ENCODE measurements around the gene B4GAT1. TPM values are rescaled to one million over a fixed set of nuclear protein-coding genes. Genes with fewer than 3 reads are reported as not detected.

B4GAT1 gene
- total and polyA plus RNA-seq, 2 of the 13 experiments (the other 11 are each of a cell fraction or from before 2014, with no cell fraction given) = 40.4 to 109 TPM

DNA sequence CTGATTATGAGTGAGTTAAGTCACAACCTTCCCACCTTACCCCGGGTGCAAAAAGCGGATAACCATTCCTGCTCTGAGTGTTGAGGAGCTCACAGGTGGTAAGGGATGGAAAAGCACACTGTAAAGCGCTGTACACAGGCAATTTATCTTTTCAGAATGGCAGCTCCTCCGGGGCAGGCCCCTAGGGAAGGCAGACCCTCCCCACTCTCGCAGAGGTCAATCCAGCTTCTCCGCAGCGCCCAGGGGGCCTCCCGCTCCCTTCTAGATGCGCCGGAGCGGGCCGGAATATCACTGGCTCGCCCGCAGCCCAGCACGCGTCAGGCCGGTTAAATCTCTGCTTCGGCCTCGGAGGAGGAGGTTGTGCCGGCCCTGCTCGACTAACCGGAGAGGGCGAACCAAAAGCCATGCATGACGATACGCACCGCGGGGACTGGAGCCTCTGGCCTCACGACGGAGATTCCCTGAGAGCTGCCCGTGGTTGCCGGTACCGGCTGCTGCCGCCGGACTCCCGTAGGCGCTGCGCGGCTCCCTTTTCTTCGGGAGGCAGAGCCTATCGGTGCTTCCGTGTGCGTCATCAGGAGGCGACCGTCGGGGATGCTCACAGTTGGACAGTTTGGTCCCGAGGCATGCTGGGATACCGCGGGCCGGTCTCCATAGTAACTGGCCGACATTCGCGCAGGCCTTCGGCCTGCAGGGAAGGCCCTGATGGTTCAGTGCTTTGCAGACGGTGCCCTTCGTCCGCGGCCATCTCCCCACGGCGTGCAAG is 2.7 kb downstream of the B4GAT1 start, which contains the start of gene BRMS1 (continued):
- TF ChIP-seq ZNF878 (CRISPR knock-in tag; IDR thresholded peaks at IDR 0.05) (no peak), SNAI1 (CRISPR knock-in tag; IDR thresholded peaks at IDR 0.05; ENCODE audit: borderline replicate concordance) (no peak), MEIS2 (CRISPR knock-in tag; IDR thresholded peaks at IDR 0.05) (peak; percentile 57; the same call in 1 of the 2 replicates), ZFP82 (CRISPR knock-in tag; IDR thresholded peaks at IDR 0.05; ENCODE audit: borderline replicate concordance) (no peak), SRSF9 (IDR thresholded peaks at IDR 0.05; ENCODE audit: borderline replicate concordance, insufficient read depth, low read depth, low read length, poor library complexity, severe bottlenecking) (no peak), AGO2 (optimal IDR thresholded peaks at IDR 0.05; ENCODE audit: low read depth, low read length) (peak; percentile 83), SRSF1 (optimal IDR thresholded peaks at IDR 0.05; ENCODE audit: low read depth, low read length) (peak; percentile 63), BHLHE40 (IDR thresholded peaks at IDR 0.05; ENCODE audit: low read length) (no peak), ZNF570 (CRISPR knock-in tag; IDR thresholded peaks at IDR 0.05; ENCODE audit: borderline replicate concordance) (no peak), IKZF4 (CRISPR knock-in tag; IDR thresholded peaks at IDR 0.05; ENCODE audit: borderline replicate concordance, low read depth, not compliant biosample characterization) (no peak), E2F2 (CRISPR knock-in tag; IDR thresholded peaks at IDR 0.05; ENCODE audit: borderline replicate concordance) (no peak), MED1 (CRISPR knock-in tag; IDR thresholded peaks at IDR 0.05) (peak; percentile 58; the same call in 1 of the 2 replicates), NFYB (CRISPR knock-in tag; IDR thresholded peaks at IDR 0.05) (peak; percentile 88), TOE1 (CRISPR knock-in tag; IDR thresholded peaks at IDR 0.05) (no peak), MAFG (CRISPR knock-in tag; IDR thresholded peaks at IDR 0.05) (no peak), HMGA1 (CRISPR knock-in tag; conservative IDR thresholded peaks at IDR 0.05) (no peak), ZFYVE20 (CRISPR knock-in tag; IDR thresholded peaks at IDR 0.05; ENCODE audit: borderline replicate concordance, low read depth) (no peak), RXRA (CRISPR knock-in tag; IDR thresholded peaks at IDR 0.05) (peak; percentile 61; the same call in 1 of the 2 replicates), LRRFIP1 (CRISPR knock-in tag; conservative IDR thresholded peaks at IDR 0.05) (no peak)
- TF ChIP-seq, protein P1, sequence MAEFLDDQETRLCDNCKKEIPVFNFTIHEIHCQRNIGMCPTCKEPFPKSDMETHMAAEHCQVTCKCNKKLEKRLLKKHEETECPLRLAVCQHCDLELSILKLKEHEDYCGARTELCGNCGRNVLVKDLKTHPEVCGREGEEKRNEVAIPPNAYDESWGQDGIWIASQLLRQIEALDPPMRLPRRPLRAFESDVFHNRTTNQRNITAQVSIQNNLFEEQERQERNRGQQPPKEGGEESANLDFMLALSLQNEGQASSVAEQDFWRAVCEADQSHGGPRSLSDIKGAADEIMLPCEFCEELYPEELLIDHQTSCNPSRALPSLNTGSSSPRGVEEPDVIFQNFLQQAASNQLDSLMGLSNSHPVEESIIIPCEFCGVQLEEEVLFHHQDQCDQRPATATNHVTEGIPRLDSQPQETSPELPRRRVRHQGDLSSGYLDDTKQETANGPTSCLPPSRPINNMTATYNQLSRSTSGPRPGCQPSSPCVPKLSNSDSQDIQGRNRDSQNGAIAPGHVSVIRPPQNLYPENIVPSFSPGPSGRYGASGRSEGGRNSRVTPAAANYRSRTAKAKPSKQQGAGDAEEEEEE (CRISPR knock-in tag; IDR thresholded peaks at IDR 0.05; ENCODE audit: borderline replicate concordance) = no peak
- TF ChIP-seq, protein P2, sequence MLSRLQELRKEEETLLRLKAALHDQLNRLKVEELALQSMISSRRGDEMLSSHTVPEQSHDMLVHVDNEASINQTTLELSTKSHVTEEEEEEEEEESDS (CRISPR knock-in tag; IDR thresholded peaks at IDR 0.05; ENCODE audit: borderline replicate concordance) = no peak
- TF ChIP-seq, protein P3, sequence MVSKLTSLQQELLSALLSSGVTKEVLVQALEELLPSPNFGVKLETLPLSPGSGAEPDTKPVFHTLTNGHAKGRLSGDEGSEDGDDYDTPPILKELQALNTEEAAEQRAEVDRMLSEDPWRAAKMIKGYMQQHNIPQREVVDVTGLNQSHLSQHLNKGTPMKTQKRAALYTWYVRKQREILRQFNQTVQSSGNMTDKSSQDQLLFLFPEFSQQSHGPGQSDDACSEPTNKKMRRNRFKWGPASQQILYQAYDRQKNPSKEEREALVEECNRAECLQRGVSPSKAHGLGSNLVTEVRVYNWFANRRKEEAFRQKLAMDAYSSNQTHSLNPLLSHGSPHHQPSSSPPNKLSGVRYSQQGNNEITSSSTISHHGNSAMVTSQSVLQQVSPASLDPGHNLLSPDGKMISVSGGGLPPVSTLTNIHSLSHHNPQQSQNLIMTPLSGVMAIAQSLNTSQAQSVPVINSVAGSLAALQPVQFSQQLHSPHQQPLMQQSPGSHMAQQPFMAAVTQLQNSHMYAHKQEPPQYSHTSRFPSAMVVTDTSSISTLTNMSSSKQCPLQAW (CRISPR knock-in tag; IDR thresholded peaks at IDR 0.05) = peak; percentile 74; the same call in 1 of the 2 replicates
